Astrocyte of the cerebellum (primary cell): ENCODE data around the gene OR51I2.

ENCODE experiments used
- DNase-seq: peaks from one replicate; pipeline ENCODE4 v3.0.0-alpha.2; 2011; ENCODE audit warnings: low read depth
- H3K4me3 ChIP-seq: 2 replicates; pipeline ENCODE4 v1.5.1; 2011; ENCODE audit warnings: mild to moderate bottlenecking, low read depth, low read length, moderate library complexity
- CTCF ChIP-seq: IDR thresholded peaks from 2 replicates; pipeline ENCODE4 v1.5.1; 2012; ENCODE audit warnings: low read length, low read depth, moderate library complexity, mild to moderate bottlenecking; ENCODE audit errors: missing control alignments
- in situ Hi-C: cut with HindIII; loops from 2 replicates; pipeline ENCODE4 v1.10.0; 2017; ENCODE audit warnings: low sequenced_read_pairs

Gene OR51I2

GRCh38 chr11:5449023-5449422, at the start of gene OR51I2:
OR51I2 (plus strand) TSS chr11:5449323; CDS start chr11:5453489, 4,166 bp downstream.
- no peak within 1 kb of the TSS for H3K4me3 ChIP-seq
- DNase-seq, result no peak
- in situ Hi-C loops, result no loop called here
- no peak for TF ChIP-seq CTCF

GRCh38 chr11:5405173-5405572, 44.0 kb upstream of the OR51I2 start:
- no peak for DNase-seq
- no peak overlapping the region for H3K4me3 ChIP-seq
- in situ Hi-C loops, result no loop called here
- no peak for TF ChIP-seq CTCF

- H3K4me3 ChIP-seq, result no peak overlapping the region
- no peak for TF ChIP-seq CTCF
Observed at GRCh38 chr11:5420993-5421392, 28.1 kb upstream of the OR51I2 start.

GRCh38 chr11:5421811-5422210, 27.3 kb upstream of the OR51I2 start, which contains the start of gene OR51Q1:
OR51Q1 (plus strand) TSS chr11:5422111; CDS start chr11:5422201, 90 bp downstream.
- no peak for DNase-seq
- no peak for TF ChIP-seq CTCF
- H3K4me3 ChIP-seq, result no peak within 1 kb of the TSS
- in situ Hi-C loops, result no loop called here

More at GRCh38 chr11:5420993-5421392, 28.1 kb upstream of the OR51I2 start:
- in situ Hi-C loops, result no loop called here
- no peak for DNase-seq

- no peak for TF ChIP-seq CTCF
- DNase-seq, result no peak
- H3K4me3 ChIP-seq, result no peak overlapping the region
- in situ Hi-C loops, result no loop called here
Observed at GRCh38 chr11:5423131-5423530, 26.0 kb upstream of the OR51I2 start.

- in situ Hi-C loops, result no loop called here
- DNase-seq, result no peak
- no peak for TF ChIP-seq CTCF
- no peak within 1 kb of the TSS for H3K4me3 ChIP-seq
Observed at GRCh38 chr11:5441414-5441813, 7.7 kb upstream of the OR51I2 start, which contains the start of gene OR51I1. OR51I1 (minus strand) TSS chr11:5441514; CDS start chr11:5441514, 0 bp downstream.
